Measurements from ENCODE around the gene C9orf50.

- no peak for TF ChIP-seq CTCF (IDR thresholded peaks at IDR 0.05 in 8 of 11, conservative IDR thresholded peaks at IDR 0.05 in 3 of 11)
- no peak for TF ChIP-seq POLR2AphosphoS5 (IDR thresholded peaks at IDR 0.05)
Measured at GRCh38 chr9:129646654-129647053, 25.8 kb upstream of the C9orf50 start.

Measured in spleen (tissue), 7 donors.